GM10266 (cell line): ENCODE measurements around the gene UQCC2.

ENCODE experiments used
- DNase-seq: peaks from one replicate; pipeline ENCODE4 v3.0.0; 2012; ENCODE audit errors: extremely low spot score
- CTCF ChIP-seq: IDR thresholded peaks from 2 replicates; pipeline ENCODE4 v1.5.1; 2012; ENCODE audit warnings: mild to moderate bottlenecking, low read depth; ENCODE audit not compliant: control insufficient read depth, insufficient read depth; ENCODE audit errors: missing control alignments

Gene UQCC2

DNA sequence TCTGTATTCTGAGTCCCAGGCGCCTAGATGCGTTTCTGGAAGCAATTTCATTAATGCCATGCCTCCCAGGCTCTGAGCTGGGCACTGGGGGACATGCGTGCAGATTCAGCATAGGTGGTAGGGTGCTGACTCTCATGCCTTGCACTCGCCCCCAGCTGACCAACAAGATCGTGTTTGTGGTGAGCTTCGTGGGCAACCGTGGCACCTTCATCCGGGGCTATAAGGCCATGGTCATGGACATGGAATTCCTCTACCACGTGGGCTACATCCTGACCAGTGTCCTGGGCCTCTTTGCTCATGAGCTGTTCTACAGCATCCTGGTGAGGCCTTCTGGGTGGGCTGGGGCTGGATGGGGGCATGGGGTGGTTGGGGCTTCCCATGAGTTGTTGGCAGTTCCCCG lies 21.6 kb downstream of the UQCC2 start:
- TF ChIP-seq CTCF, result no peak
- DNase-seq, result no peak

GRCh38 chr6:33689148-33689494 lies 22.4 kb downstream of the UQCC2 start:
- no peak for TF ChIP-seq CTCF
- DNase-seq, result no peak

- no peak for DNase-seq
- no peak for TF ChIP-seq CTCF
Measured at GRCh38 chr6:33688451-33689147, 22.9 kb downstream of the UQCC2 start.

- TF ChIP-seq CTCF, result no peak
- no peak for DNase-seq
Measured at GRCh38 chr6:33688006-33688405, 23.5 kb downstream of the UQCC2 start.

DNA sequence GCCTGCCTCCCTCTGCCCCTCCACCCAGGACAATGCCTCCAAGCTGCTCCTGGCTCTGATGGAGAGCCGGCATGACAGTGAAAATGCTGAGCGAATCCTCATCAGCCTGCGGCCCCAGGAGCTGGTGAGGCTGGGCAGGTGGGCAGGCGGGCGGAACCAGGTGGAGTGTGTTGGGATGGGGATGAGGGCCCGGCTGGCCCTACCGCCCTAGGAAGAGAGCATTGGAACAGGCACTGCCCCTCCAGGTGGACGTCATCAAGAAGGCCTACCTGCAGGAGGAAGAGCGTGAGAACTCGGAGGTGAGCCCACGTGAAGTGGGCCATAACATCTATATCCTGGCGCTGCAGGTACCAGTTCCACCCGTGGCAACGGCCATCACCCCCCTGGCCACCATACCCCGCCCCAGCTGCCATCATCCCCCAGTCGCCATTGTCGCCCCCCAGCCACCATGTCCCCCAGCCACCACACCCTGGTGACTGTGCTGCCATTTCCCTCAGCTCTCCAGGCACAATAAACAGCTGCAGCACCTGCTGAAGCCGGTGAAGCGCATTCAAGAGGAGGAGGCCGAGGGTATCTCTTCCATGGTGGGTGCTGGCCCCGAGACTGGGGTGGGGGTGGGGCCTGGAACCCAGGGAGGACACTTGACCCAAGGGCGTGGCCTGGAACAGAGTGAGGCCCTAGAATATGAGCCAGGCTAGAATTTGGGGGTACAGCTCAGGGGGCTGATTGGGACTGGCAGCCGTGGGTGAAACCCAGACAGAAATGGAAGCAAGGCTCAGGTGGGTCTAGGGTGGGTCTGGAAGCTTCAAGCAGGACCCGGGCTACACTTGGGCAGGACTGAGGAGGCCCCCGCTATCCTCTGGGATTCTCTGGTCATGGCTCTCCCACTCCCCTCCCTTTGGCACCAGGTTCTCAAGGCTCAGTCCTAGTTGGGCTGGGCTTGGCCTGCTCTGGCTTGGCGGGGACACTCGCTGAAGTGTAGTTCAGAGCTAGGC lies 24.2 kb downstream of the UQCC2 start:
- DNase-seq, result no peak
- TF ChIP-seq CTCF, result no peak

DNA sequence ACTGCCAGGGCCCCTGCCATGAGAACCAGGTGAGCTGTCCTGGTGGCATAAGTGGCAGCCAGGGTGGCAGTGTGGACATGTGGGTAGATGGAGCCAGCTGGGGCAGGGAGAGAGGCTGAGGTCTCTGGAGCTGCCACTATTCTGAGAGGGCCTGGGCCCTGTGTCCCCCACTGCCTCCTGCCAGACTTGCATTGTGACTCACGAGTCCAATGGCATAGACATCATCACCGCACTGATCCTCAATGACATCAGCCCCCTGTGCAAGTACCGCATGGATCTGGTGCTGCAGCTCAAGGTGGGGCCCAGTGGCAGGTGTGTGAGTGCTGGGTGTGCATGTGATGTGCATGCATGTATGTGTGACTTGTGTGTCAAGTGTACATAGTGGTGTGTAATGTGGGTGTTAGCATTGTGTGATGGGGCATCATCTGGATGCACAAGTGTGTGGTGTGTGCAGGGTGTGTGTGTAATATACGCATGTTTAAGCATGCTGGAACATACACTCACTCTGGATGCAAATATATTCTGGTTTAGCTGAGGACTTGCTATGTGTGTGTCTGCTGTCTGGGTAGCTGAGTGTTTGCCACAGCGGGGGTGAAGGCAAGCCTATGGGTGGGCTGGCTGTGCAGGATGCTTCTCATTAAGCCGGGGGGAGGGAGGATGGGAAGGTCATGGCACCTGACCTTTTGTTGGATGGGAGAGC lies 25.1 kb downstream of the UQCC2 start:
- TF ChIP-seq CTCF, result no peak
- no peak for DNase-seq
